MM.1S (cell line): ENCODE results near the gene PRR14.
A peak's percentile ranks its signal among the peaks of the same experiment; 100 is the strongest.
"Not testable (repeated sequence)": the region's sequence is repeated elsewhere in the genome, so short reads cannot be mapped to it uniquely, and the experiment has no call there.

Experiments
- DNase-seq: peaks from one replicate; pipeline ENCODE4 v3.0.0-alpha.2; 2015
- H2AFZ ChIP-seq: fragments of 300-600 bp; sonication (generic); 2 replicates; pipeline ENCODE4 v1.6.0; 2016; ENCODE audit warnings: antibody characterized with exemption, low read length
- H3F3A ChIP-seq: fragments of 300-600 bp; sonication (generic); 2 replicates; pipeline ENCODE4 v1.6.1; 2016; ENCODE audit warnings: mild to moderate bottlenecking, antibody characterized with exemption, low read length, moderate library complexity, mixed read lengths; ENCODE audit not compliant: insufficient read depth
- H3K27ac ChIP-seq: fragments of 300-600 bp; sonication (generic); 2 replicates; pipeline ENCODE4 v1.5.1; 2016; ENCODE audit warnings: mild to moderate bottlenecking, low read length
- H3K27me3 ChIP-seq: fragments of 300-600 bp; sonication (generic); replicated peaks from 2 replicates; pipeline ENCODE4 v1.6.0; 2016; ENCODE audit warnings: low read length; ENCODE audit not compliant: insufficient read depth
- H3K36me3 ChIP-seq: fragments of 300-600 bp; sonication (generic); replicated peaks from 2 replicates; pipeline ENCODE4 v1.6.1; 2016; ENCODE audit warnings: mild to moderate bottlenecking, low read length, mixed read lengths; ENCODE audit not compliant: insufficient read depth
- H3K4me1 ChIP-seq: fragments of 300-600 bp; sonication (generic); 2 replicates; pipeline ENCODE4 v1.6.1; 2016; ENCODE audit warnings: low read length, mixed read lengths
- H3K4me2 ChIP-seq: fragments of 300-600 bp; sonication (generic); 2 replicates; pipeline ENCODE4 v1.6.0; 2016; ENCODE audit warnings: low read depth, low read length
- H3K4me3 ChIP-seq: fragments of 300-600 bp; sonication (generic); 2 replicates; pipeline ENCODE4 v1.5.1; 2016; ENCODE audit warnings: low read length, mixed read lengths
- H3K79me2 ChIP-seq: fragments of 300-600 bp; sonication (generic); 2 replicates; pipeline ENCODE4 v1.6.1; 2016; ENCODE audit warnings: mixed run types, low read length, mixed read lengths
- H3K9ac ChIP-seq: fragments of 300-600 bp; sonication (generic); 2 replicates; pipeline ENCODE4 v1.6.1; 2016; ENCODE audit warnings: low read length, mixed read lengths
- H3K9me2 ChIP-seq: fragments of 300-600 bp; sonication (generic); replicated peaks from 2 replicates; pipeline ENCODE4 v1.6.1; 2016; ENCODE audit warnings: mild to moderate bottlenecking, low read length, mixed read lengths; ENCODE audit not compliant: insufficient read depth
- H3K9me3 ChIP-seq: fragments of 300-600 bp; sonication (generic); replicated peaks from 2 replicates; pipeline ENCODE4 v1.6.1; 2016; ENCODE audit warnings: mild to moderate bottlenecking, low read length, mixed read lengths; ENCODE audit not compliant: insufficient read depth
- H4K20me1 ChIP-seq: fragments of 300-600 bp; sonication (generic); 2 replicates; pipeline ENCODE4 v1.6.1; 2016; ENCODE audit warnings: mild to moderate bottlenecking, low read length, moderate library complexity, mixed read lengths; ENCODE audit not compliant: insufficient read depth
- EZH2 ChIP-seq: fragments of 300-600 bp; sonication (generic); optimal IDR thresholded peaks from 2 replicates; pipeline ENCODE3; 2017; ENCODE audit warnings: low read depth, mild to moderate bottlenecking, antibody characterized with exemption, low read length, mixed read lengths
- EZH2phosphoT487 ChIP-seq: fragments of 300-600 bp; sonication (generic); IDR thresholded peaks from 2 replicates; pipeline ENCODE4 v1.6.1; 2018; ENCODE audit warnings: antibody characterized with exemption, low read length
- TF ChIP-seq, protein P1 (sequence below): fragments of 300-600 bp; sonication (generic); IDR thresholded peaks from 2 replicates; pipeline ENCODE4 v1.5.1; 2016; ENCODE audit warnings: antibody characterized with exemption, low read length, mixed read lengths

PRR14 gene

DNA sequence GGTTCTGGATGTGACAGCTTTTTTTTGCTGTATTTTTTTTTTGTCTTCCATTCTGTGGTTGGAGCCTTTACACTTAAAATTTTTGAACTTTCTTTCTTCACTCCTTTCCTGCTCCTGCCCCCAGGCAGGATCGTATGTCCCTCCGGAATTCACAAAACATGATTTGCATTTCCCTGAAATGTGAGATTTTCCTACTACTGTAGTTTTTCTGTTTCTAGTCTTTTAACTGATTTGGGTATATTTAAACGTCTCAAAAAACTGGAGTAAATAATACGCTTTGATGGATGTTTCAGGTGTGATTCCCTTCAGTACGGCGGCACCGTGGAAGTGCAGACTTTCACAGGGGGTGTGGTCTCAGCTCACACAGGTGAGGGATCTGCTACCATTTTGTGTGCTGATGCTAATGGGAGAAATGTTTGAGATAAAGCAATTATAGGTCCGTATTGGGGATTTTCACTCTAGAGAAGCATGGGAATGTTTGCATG is 48.9 kb downstream of the PRR14 start:
- H4K20me1 ChIP-seq = peaks cover 10% of the 10 kb centered on the region
- H3K9me2 ChIP-seq = no peaks in the 10 kb centered on the region
- no peak for DNase-seq
- H3K9ac ChIP-seq = peak overlapping the region; percentile 100; the same call in 1 of the 2 replicates
- peak overlapping the region; percentile 99; the same call in 1 of the 2 replicates for H3K27ac ChIP-seq
- H3K4me3 ChIP-seq = peak overlapping the region; percentile 97
- peaks cover 50% of the 10 kb centered on the region for H3K79me2 ChIP-seq
- H2AFZ ChIP-seq = no peak overlapping the region
- peaks cover 23% of the 10 kb centered on the region for H3K36me3 ChIP-seq
- H3K4me1 ChIP-seq = peaks cover 14% of the 10 kb centered on the region
- TF ChIP-seq EZH2 = no peak
- TF ChIP-seq, protein P1, sequence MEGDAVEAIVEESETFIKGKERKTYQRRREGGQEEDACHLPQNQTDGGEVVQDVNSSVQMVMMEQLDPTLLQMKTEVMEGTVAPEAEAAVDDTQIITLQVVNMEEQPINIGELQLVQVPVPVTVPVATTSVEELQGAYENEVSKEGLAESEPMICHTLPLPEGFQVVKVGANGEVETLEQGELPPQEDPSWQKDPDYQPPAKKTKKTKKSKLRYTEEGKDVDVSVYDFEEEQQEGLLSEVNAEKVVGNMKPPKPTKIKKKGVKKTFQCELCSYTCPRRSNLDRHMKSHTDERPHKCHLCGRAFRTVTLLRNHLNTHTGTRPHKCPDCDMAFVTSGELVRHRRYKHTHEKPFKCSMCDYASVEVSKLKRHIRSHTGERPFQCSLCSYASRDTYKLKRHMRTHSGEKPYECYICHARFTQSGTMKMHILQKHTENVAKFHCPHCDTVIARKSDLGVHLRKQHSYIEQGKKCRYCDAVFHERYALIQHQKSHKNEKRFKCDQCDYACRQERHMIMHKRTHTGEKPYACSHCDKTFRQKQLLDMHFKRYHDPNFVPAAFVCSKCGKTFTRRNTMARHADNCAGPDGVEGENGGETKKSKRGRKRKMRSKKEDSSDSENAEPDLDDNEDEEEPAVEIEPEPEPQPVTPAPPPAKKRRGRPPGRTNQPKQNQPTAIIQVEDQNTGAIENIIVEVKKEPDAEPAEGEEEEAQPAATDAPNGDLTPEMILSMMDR = no peak
- no peaks in the 10 kb centered on the region for H3K27me3 ChIP-seq
- peaks cover 11% of the 10 kb centered on the region; the same call in 1 of the 2 replicates for H3F3A ChIP-seq
- peak overlapping the region; percentile 92 for H3K4me2 ChIP-seq
- no peaks in the 10 kb centered on the region for H3K9me3 ChIP-seq

DNA sequence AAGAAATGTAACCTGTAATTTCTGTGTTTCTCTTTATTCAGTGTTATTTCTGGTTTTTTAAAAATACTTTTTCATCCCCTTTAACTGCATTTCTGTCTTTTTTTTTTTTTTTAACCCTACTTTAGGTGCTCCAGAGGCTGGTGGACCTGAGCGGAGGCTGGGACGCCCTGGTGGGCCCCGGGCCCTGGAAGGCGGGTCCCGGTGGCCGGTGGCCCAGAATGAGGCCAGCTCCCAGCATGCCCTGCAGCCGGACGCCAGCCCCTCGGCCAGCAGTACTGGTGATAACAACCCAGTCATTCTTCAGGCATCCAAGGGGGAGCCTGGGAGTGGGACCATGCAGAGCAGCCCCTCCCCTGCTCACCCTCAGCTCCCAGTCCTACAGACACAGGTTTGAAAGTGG is 49.7 kb downstream of the PRR14 start:
- no peaks in the 10 kb centered on the region for H3K9me3 ChIP-seq
- H3K4me2 ChIP-seq = no peak overlapping the region
- no peak for TF ChIP-seq EZH2
- TF ChIP-seq, protein P1 = no peak
- no peak for TF ChIP-seq EZH2phosphoT487
- H3K9ac ChIP-seq = no peak overlapping the region
- DNase-seq = no peak
- no peak overlapping the region for H2AFZ ChIP-seq
- H3K36me3 ChIP-seq = peaks cover 23% of the 10 kb centered on the region
- H4K20me1 ChIP-seq = peaks cover 10% of the 10 kb centered on the region
- H3K4me3 ChIP-seq = no peak overlapping the region
- H3K4me1 ChIP-seq = peaks cover 14% of the 10 kb centered on the region
- H3K79me2 ChIP-seq = peaks cover 50% of the 10 kb centered on the region
- no peaks in the 10 kb centered on the region for H3K27me3 ChIP-seq
- no peaks in the 10 kb centered on the region for H3K9me2 ChIP-seq
- H3F3A ChIP-seq = peaks cover 11% of the 10 kb centered on the region; the same call in 1 of the 2 replicates
- H3K27ac ChIP-seq = no peak overlapping the region

DNA sequence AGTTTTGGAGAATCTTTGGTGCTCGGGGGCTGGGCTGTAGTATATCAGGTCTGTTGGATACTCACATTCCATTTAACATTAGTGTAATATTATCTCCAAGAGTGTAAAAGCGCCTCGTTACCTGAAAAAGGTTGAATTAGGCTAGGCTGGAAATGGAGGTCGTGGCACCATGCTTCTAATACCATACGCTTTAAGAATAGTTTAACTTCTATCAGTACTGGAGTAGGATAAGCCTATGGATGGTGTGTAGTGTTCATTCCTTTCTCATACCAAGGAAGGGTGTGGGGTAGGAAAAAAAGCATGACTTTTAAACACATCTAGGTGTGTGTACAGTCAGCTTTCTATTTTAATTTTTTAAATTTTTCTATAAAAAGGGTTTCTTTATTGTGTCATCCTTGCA is 50.2 kb downstream of the PRR14 start:
- Histone ChIP-seq H3K4me1 (peaks cover 14% of the 10 kb centered on the region), H3K9me2 (no peaks in the 10 kb centered on the region), H3K27me3 (no peaks in the 10 kb centered on the region), H3K9ac (no peak overlapping the region), H3F3A (peaks cover 11% of the 10 kb centered on the region; the same call in 1 of the 2 replicates), H3K36me3 (peaks cover 23% of the 10 kb centered on the region), H3K4me2 (no peak overlapping the region), H3K9me3 (no peaks in the 10 kb centered on the region), H2AFZ (no peak overlapping the region), H4K20me1 (peaks cover 10% of the 10 kb centered on the region), H3K4me3 (no peak overlapping the region), H3K79me2 (peaks cover 52% of the 10 kb centered on the region), H3K27ac (no peak overlapping the region)
- DNase-seq = no peak
- no peak for TF ChIP-seq EZH2
- TF ChIP-seq, protein P1 = no peak
- no peak for TF ChIP-seq EZH2phosphoT487

DNA sequence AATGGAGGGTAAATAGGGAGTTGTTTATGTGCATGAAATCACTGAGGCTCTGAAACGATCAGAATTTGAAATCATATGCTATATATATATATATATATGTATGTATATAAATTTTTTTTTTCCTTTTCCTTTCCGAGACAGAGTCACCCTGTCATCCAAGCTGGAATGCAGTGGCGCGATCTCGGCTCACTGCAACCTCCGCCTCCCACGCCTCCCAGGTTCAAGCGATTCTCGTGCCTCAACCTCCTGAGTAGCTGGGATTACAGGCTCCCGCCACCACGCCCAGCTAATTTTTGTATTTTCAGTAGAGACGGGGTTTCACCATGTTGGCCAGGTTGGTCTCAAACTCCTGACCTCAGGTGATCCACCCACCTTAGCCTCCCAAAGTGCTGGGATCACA is 52.3 kb downstream of the PRR14 start:
- peaks cover 10% of the 10 kb centered on the region for H4K20me1 ChIP-seq
- H2AFZ ChIP-seq, DNase-seq, H3K9me3 ChIP-seq, H3K27me3 ChIP-seq, H3K9ac ChIP-seq, H3K4me2 ChIP-seq, H3K4me1 ChIP-seq, H3K4me3 ChIP-seq, H3K27ac ChIP-seq, H3K9me2 ChIP-seq: not testable (repeated sequence)
- H3K36me3 ChIP-seq = peaks cover 35% of the 10 kb centered on the region
- H3K79me2 ChIP-seq = peaks cover 71% of the 10 kb centered on the region
- peaks cover 11% of the 10 kb centered on the region; the same call in 1 of the 2 replicates for H3F3A ChIP-seq
